ENCODE data around the gene ZMYM3.

DNA sequence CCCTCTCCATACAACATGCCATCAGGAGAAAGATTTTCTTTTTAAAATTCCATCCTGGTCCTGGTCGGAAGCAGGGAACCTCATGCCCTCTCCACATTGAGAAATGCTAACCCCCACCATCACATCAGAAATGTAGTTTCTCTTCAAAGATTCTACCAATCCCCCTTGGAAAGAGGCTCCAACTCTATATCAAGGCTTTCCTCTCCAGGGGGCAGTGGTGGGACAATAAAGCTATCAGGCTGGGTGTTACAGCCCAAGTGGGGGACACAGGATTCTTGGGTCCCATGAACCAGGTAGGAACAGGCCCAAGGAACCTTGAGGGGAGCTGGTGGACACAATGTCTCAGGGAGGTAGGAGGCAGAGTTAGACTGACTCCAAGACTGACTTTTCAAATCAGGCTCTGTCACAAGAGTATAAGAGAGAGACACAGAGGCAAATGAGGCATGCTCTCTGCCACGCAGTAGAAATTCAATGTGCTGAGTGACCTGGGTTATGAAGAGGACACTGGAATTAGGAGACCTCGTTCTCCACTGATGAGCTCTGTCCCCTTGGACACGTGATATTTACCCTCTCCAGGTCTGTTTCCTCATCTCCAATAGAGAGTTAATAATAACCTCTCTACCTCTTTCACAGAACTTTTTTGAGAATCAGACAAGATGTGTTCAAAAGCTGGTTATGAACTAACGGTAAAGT, 26.4 kb downstream of the ZMYM3 start:
- TF ChIP-seq, protein P1, sequence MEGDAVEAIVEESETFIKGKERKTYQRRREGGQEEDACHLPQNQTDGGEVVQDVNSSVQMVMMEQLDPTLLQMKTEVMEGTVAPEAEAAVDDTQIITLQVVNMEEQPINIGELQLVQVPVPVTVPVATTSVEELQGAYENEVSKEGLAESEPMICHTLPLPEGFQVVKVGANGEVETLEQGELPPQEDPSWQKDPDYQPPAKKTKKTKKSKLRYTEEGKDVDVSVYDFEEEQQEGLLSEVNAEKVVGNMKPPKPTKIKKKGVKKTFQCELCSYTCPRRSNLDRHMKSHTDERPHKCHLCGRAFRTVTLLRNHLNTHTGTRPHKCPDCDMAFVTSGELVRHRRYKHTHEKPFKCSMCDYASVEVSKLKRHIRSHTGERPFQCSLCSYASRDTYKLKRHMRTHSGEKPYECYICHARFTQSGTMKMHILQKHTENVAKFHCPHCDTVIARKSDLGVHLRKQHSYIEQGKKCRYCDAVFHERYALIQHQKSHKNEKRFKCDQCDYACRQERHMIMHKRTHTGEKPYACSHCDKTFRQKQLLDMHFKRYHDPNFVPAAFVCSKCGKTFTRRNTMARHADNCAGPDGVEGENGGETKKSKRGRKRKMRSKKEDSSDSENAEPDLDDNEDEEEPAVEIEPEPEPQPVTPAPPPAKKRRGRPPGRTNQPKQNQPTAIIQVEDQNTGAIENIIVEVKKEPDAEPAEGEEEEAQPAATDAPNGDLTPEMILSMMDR (IDR thresholded peaks at IDR 0.05): no peak
- no peak for TF ChIP-seq POLR2A (IDR thresholded peaks at IDR 0.05)

All from adrenal gland (tissue), 5 donors.